GM06990 (cell line): Measurements from ENCODE around the gene CRY2.

Source experiments
- DNase-seq: peaks from one replicate; pipeline ENCODE4 v3.0.0-alpha.2; 2011; ENCODE audit not compliant: insufficient read length; ENCODE audit errors: extremely low read depth
- H3K27me3 ChIP-seq: replicated peaks from 2 replicates; pipeline ENCODE4 v1.6.0; 2011; ENCODE audit warnings: low read length; ENCODE audit not compliant: control insufficient read depth, insufficient read depth
- H3K36me3 ChIP-seq: 2 replicates; pipeline ENCODE4 v1.5.1; 2011; ENCODE audit warnings: low read length; ENCODE audit not compliant: control insufficient read depth, insufficient read depth
- H3K4me3 ChIP-seq: replicated peaks from 2 replicates; pipeline ENCODE4 v1.5.1; 2011; ENCODE audit warnings: low read depth, mild to moderate bottlenecking, control low read depth, low read length
- CTCF ChIP-seq: IDR thresholded peaks from 2 replicates; pipeline ENCODE4 v1.5.1; 2011; ENCODE audit warnings: low read length, control low read depth, mild to moderate bottlenecking, inconsistent platforms; ENCODE audit not compliant: insufficient read depth, poor library complexity, severe bottlenecking

Gene CRY2

GRCh38 chr11:45881708-45882368 lies 34.6 kb downstream of the CRY2 start:
- TF ChIP-seq CTCF, result no peak
- no peak overlapping the region for H3K4me3 ChIP-seq
- no peaks in the 10 kb centered on the region for H3K27me3 ChIP-seq
- no peak for DNase-seq
- peaks cover 11% of the 10 kb centered on the region for H3K36me3 ChIP-seq

GRCh38 chr11:45884596-45885185 lies 37.4 kb downstream of the CRY2 start:
- Histone ChIP-seq H3K36me3 (peaks cover 6% of the 10 kb centered on the region), H3K4me3 (no peak overlapping the region; the same call in 1 of the 2 replicates), H3K27me3 (no peaks in the 10 kb centered on the region)
- TF ChIP-seq CTCF, result no peak
- no peak for DNase-seq

GRCh38 chr11:45885274-45885920 lies 38.1 kb downstream of the CRY2 start, which contains the start of gene MAPK8IP1:
MAPK8IP1 (plus strand) TSS chr11:45885651; CDS start chr11:45885821, 170 bp downstream.
- no peak for TF ChIP-seq CTCF
- Histone ChIP-seq H3K27me3 (no peaks in the 10 kb centered on the region), H3K4me3 (peak within 1 kb of the TSS; percentile 27), H3K36me3 (peaks cover 6% of the 10 kb centered on the region)
- DNase-seq, result peak; percentile 54

- Histone ChIP-seq H3K36me3 (peaks cover 1% of the 10 kb centered on the region), H3K4me3 (no peak overlapping the region; the same call in 1 of the 2 replicates), H3K27me3 (no peaks in the 10 kb centered on the region)
- DNase-seq, result no peak
- TF ChIP-seq CTCF, result no peak
Measured at GRCh38 chr11:45885921-45886721, 38.8 kb downstream of the CRY2 start.

- TF ChIP-seq CTCF, result no peak
- H3K4me3 ChIP-seq, result no peak overlapping the region
- no peak for DNase-seq
- H3K27me3 ChIP-seq, result no peaks in the 10 kb centered on the region
- no peaks in the 10 kb centered on the region; the same call in 1 of the 2 replicates for H3K36me3 ChIP-seq
Measured at GRCh38 chr11:45886816-45887520, 39.7 kb downstream of the CRY2 start.
